SK-N-SH treated with all-trans-retinoic acid at 6 μM for 48 hours (cell line): Measurements from ENCODE around the gene CMIP.

Experiments used
- ATAC-seq: fragments of 200-7000 bp; cut with Tn5 transposase; 3 replicates; pipeline ENCODE4 v1.9.1; 2020; ENCODE audit warnings: mild to moderate bottlenecking, moderate library complexity
- ARNTL ChIP-seq: fragments of 450-650 bp; formaldehyde crosslinking; IDR thresholded peaks from 2 replicates; pipeline ENCODE4 v1.5.0; 2020; ENCODE audit warnings: low read depth, mild to moderate bottlenecking, moderate library complexity, borderline replicate concordance
- BACH2 ChIP-seq: fragments of 250-450 bp; sonication (Bioruptor Pico); IDR thresholded peaks from 2 replicates; pipeline ENCODE4 v1.9.0; 2021; ENCODE audit warnings: mild to moderate bottlenecking, borderline replicate concordance
- CREB5 ChIP-seq: fragments of 250-450 bp; sonication (Bioruptor Pico); IDR thresholded peaks from 2 replicates; pipeline ENCODE4 v1.5.1; 2020; ENCODE audit warnings: low read depth, mild to moderate bottlenecking, moderate library complexity
- CSDC2 ChIP-seq: fragments of 250-450 bp; sonication (Bioruptor Pico); IDR thresholded peaks from 2 replicates; pipeline ENCODE4 v1.5.0; 2020; ENCODE audit warnings: mild to moderate bottlenecking, moderate library complexity
- CSRNP3 ChIP-seq: fragments of 250-450 bp; sonication (Bioruptor Pico); IDR thresholded peaks from 2 replicates; pipeline ENCODE4 v1.5.1; 2021; ENCODE audit warnings: mild to moderate bottlenecking, moderate library complexity
- ESRRG ChIP-seq: fragments of 250-450 bp; sonication (Bioruptor Pico); IDR thresholded peaks from 2 replicates; pipeline ENCODE4 v1.6.1; 2021; ENCODE audit warnings: mild to moderate bottlenecking
- GLIS3 ChIP-seq: fragments of 250-450 bp; sonication (Bioruptor Pico); IDR thresholded peaks from 2 replicates; pipeline ENCODE4 v1.5.0; 2020; ENCODE audit warnings: mild to moderate bottlenecking, moderate library complexity
- OSR1 ChIP-seq: fragments of 250-450 bp; sonication (Bioruptor Pico); IDR thresholded peaks from 2 replicates; pipeline ENCODE4 v1.8.0; 2022; ENCODE audit warnings: moderate library complexity, mild to moderate bottlenecking, inconsistent platforms
- PATZ1 ChIP-seq: fragments of 250-450 bp; sonication (Bioruptor Pico); IDR thresholded peaks from 2 replicates; pipeline ENCODE4 v1.8.0; 2020; ENCODE audit warnings: mild to moderate bottlenecking, moderate library complexity, borderline replicate concordance
- POU6F1 ChIP-seq: fragments of 250-450 bp; sonication (Bioruptor Pico); IDR thresholded peaks from 2 replicates; pipeline ENCODE4 v1.8.0; 2021; ENCODE audit warnings: low read depth, mild to moderate bottlenecking, moderate library complexity, borderline replicate concordance
- PPARA ChIP-seq: fragments of 250-450 bp; sonication (Bioruptor Pico); IDR thresholded peaks from 2 replicates; pipeline ENCODE4 v1.5.0; 2020; ENCODE audit warnings: mild to moderate bottlenecking, borderline replicate concordance
- RARB ChIP-seq: fragments of 250-450 bp; sonication (Bioruptor Pico); IDR thresholded peaks from 2 replicates; pipeline ENCODE4 v1.8.0; 2021; ENCODE audit warnings: mild to moderate bottlenecking, moderate library complexity
- SNAI2 ChIP-seq: fragments of 250-450 bp; sonication (Bioruptor Pico); IDR thresholded peaks from 2 replicates; pipeline ENCODE4 v1.5.0; 2020; ENCODE audit warnings: mild to moderate bottlenecking, moderate library complexity
- TCF4 ChIP-seq: fragments of 250-450 bp; sonication (Bioruptor Pico); IDR thresholded peaks from 2 replicates; pipeline ENCODE4 v1.8.0; 2021; ENCODE audit warnings: mild to moderate bottlenecking, moderate library complexity, borderline replicate concordance
- TSHZ2 ChIP-seq: fragments of 250-450 bp; sonication (Bioruptor Pico); IDR thresholded peaks from 2 replicates; pipeline ENCODE4 v1.5.0; 2020; ENCODE audit warnings: mild to moderate bottlenecking, moderate library complexity
- ZC3H10 ChIP-seq: fragments of 250-450 bp; sonication (Bioruptor Pico); IDR thresholded peaks from 2 replicates; pipeline ENCODE4 v1.5.1; 2021; ENCODE audit warnings: mild to moderate bottlenecking, moderate library complexity
- ZFP3 ChIP-seq: fragments of 250-450 bp; sonication (Bioruptor Pico); IDR thresholded peaks from 2 replicates; pipeline ENCODE4 v1.5.0; 2020; ENCODE audit warnings: mild to moderate bottlenecking, moderate library complexity
- ZFP30 ChIP-seq: fragments of 450-650 bp; formaldehyde crosslinking; IDR thresholded peaks from 2 replicates; pipeline ENCODE4 v1.5.0; 2022; ENCODE audit warnings: mild to moderate bottlenecking, moderate library complexity
- ZNF70 ChIP-seq: fragments of 450-650 bp; formaldehyde crosslinking; IDR thresholded peaks from 2 replicates; pipeline ENCODE4 v1.5.0; 2020; ENCODE audit warnings: mild to moderate bottlenecking, moderate library complexity
- ZNF8 ChIP-seq: fragments of 450-650 bp; formaldehyde crosslinking; IDR thresholded peaks from 2 replicates; pipeline ENCODE4 v1.5.0; 2020; ENCODE audit warnings: mild to moderate bottlenecking, moderate library complexity

CMIP gene

GRCh38 chr16:81471882-81472281 lies 27.3 kb downstream of the CMIP start:
- TF ChIP-seq ZFP30 (CRISPR knock-in tag) (no peak), CSRNP3 (CRISPR knock-in tag) (no peak), ZC3H10 (CRISPR knock-in tag) (no peak), ARNTL (CRISPR knock-in tag) (no peak), CSDC2 (CRISPR knock-in tag) (no peak), OSR1 (no peak), TSHZ2 (CRISPR knock-in tag) (no peak)
- TF ChIP-seq, all 23 proteins: peak for 0
- ATAC-seq = no peak

- ATAC-seq = no peak
- TF ChIP-seq PATZ1 (CRISPR knock-in tag) (no peak), ESRRG (CRISPR knock-in tag) (no peak), CSDC2 (CRISPR knock-in tag) (no peak), ZFP3 (CRISPR knock-in tag) (no peak), OSR1 (no peak), BACH2 (CRISPR knock-in tag) (no peak), PPARA (CRISPR knock-in tag) (no peak), SNAI2 (CRISPR knock-in tag) (no peak), RARB (no peak), GLIS3 (CRISPR knock-in tag) (no peak)
- TF ChIP-seq, all 23 proteins: peak for 0
These were observed 27.8 kb downstream of the CMIP start for GRCh38 chr16:81472391-81472790.

- no peak for ATAC-seq
- no peak for TF ChIP-seq CREB5 (CRISPR knock-in tag)
- no peak for TF ChIP-seq CSRNP3 (CRISPR knock-in tag)
- TF ChIP-seq ZC3H10 (CRISPR knock-in tag) = no peak
- no peak for TF ChIP-seq ZNF8
- no peak for TF ChIP-seq ESRRG (CRISPR knock-in tag)
- TF ChIP-seq OSR1 = no peak
- TF ChIP-seq BACH2 (CRISPR knock-in tag) = no peak
- TF ChIP-seq POU6F1 = no peak
- TF ChIP-seq ZFP3 (CRISPR knock-in tag) = no peak
- TF ChIP-seq SNAI2 (CRISPR knock-in tag) = no peak
- TF ChIP-seq TCF4 (CRISPR knock-in tag) = no peak
- TF ChIP-seq TSHZ2 (CRISPR knock-in tag) = no peak
- TF ChIP-seq ARNTL (CRISPR knock-in tag) = no peak
- TF ChIP-seq GLIS3 (CRISPR knock-in tag) = no peak
- TF ChIP-seq CSDC2 (CRISPR knock-in tag) = no peak
- TF ChIP-seq PATZ1 (CRISPR knock-in tag) = no peak
- TF ChIP-seq ZNF70 (CRISPR knock-in tag) = no peak
- TF ChIP-seq RARB = no peak
- TF ChIP-seq, all 23 proteins: peak for 0
These were observed 28.5 kb downstream of the CMIP start for GRCh38 chr16:81473066-81473488.
